Neural cell (in vitro differentiated cells): ENCODE measurements around the gene ABRAXAS1. TPM values are rescaled to one million over a fixed set of nuclear protein-coding genes. Genes with fewer than 3 reads are reported as not detected.

Experiments
- H2AFZ ChIP-seq: fragments of 200-600, 300-800 bp; sonication (generic), shearing (Covaris generic); 2 replicates; pipeline ENCODE4 v1.6.0; 2014; ENCODE audit warnings: low read depth, mild to moderate bottlenecking, antibody characterized with exemption, low read length, moderate library complexity
- H3F3A ChIP-seq: fragments of 200-600 bp; shearing (Covaris generic); 2 replicates; pipeline ENCODE4 v1.6.1; 2016; ENCODE audit warnings: mild to moderate bottlenecking, moderate library complexity, mixed read lengths, antibody characterized with exemption, low read length; ENCODE audit not compliant: insufficient read depth, poor library complexity, severe bottlenecking
- H3K27ac ChIP-seq: fragments of 200-600, 300-800 bp; sonication (generic), shearing (Covaris generic); 2 replicates; pipeline ENCODE4 v1.5.1; 2014; ENCODE audit warnings: mild to moderate bottlenecking, low read length, moderate library complexity
- H3K27me3 ChIP-seq: fragments of 300-800, 200-600 bp; sonication (generic), shearing (Covaris generic); 2 replicates; pipeline ENCODE4 v1.6.0; 2014; ENCODE audit warnings: mild to moderate bottlenecking, low read depth, low read length, moderate library complexity; ENCODE audit not compliant: insufficient read depth
- H3K36me3 ChIP-seq: fragments of 300-800, 200-600 bp; sonication (generic), shearing (Covaris generic); 2 replicates; pipeline ENCODE4 v1.5.1; 2014; ENCODE audit warnings: mild to moderate bottlenecking, antibody characterized with exemption, low read length, moderate library complexity; ENCODE audit not compliant: insufficient read depth
- H3K4me2 ChIP-seq: fragments of 300-800, 200-600 bp; sonication (generic), shearing (Covaris generic); 2 replicates; pipeline ENCODE4 v1.6.0; 2014; ENCODE audit warnings: mild to moderate bottlenecking, low read length
- H3K4me3 ChIP-seq: fragments of 300-800, 200-600 bp; sonication (generic), shearing (Covaris generic); 2 replicates; pipeline ENCODE4 v1.5.1; 2014; ENCODE audit warnings: mild to moderate bottlenecking, low read length, moderate library complexity
- H3K79me2 ChIP-seq: fragments of 200-600 bp; shearing (Covaris generic); replicated peaks from 2 replicates; pipeline ENCODE4 v1.6.0; 2014; ENCODE audit warnings: mild to moderate bottlenecking, low read length, moderate library complexity; ENCODE audit not compliant: insufficient read depth
- H3K9ac ChIP-seq: fragments of 300-800, 200-600 bp; sonication (generic), shearing (Covaris generic); 2 replicates; pipeline ENCODE4 v1.6.1; 2016; ENCODE audit warnings: mild to moderate bottlenecking, low read length, mixed read lengths
- H3K9me2 ChIP-seq: fragments of 200-600 bp; shearing (Covaris generic); 2 replicates; pipeline ENCODE4 v1.6.1; 2016; ENCODE audit warnings: mild to moderate bottlenecking, low read length, mixed read lengths; ENCODE audit not compliant: insufficient read depth
- H3K9me3 ChIP-seq: fragments of 200-600, 300-800 bp; sonication (generic), shearing (Covaris generic); 2 replicates; pipeline ENCODE4 v1.6.1; 2016; ENCODE audit warnings: mild to moderate bottlenecking, mixed run types, low read length, moderate library complexity, mixed read lengths
- H4K20me1 ChIP-seq: fragments of 200-600 bp; shearing (Covaris generic); 2 replicates; pipeline ENCODE4 v1.6.1; 2016; ENCODE audit warnings: mild to moderate bottlenecking, mixed run types; ENCODE audit not compliant: insufficient read depth
- EP300 ChIP-seq: fragments of 450-650 bp; conservative IDR thresholded peaks from 2 replicates; pipeline ENCODE4 v1.6.1; 2014; ENCODE audit warnings: antibody characterized with exemption, mild to moderate bottlenecking, moderate library complexity; ENCODE audit not compliant: poor library complexity, severe bottlenecking
- EZH2 ChIP-seq: fragments of 200-600, 300-800 bp; shearing (Covaris generic), sonication (generic); IDR thresholded peaks from 2 replicates; pipeline ENCODE4 v1.6.1; 2014; ENCODE audit warnings: antibody characterized with exemption, low read length, borderline replicate concordance, mild to moderate bottlenecking; ENCODE audit not compliant: insufficient read depth, poor library complexity, severe bottlenecking
- MXI1 ChIP-seq: fragments of 450-650 bp; conservative IDR thresholded peaks from 2 replicates; pipeline ENCODE4 v1.6.1; 2014; ENCODE audit warnings: antibody characterized with exemption, mild to moderate bottlenecking; ENCODE audit not compliant: poor library complexity, severe bottlenecking
- RAD21 ChIP-seq: fragments of 450-650 bp; conservative IDR thresholded peaks from 2 replicates; pipeline ENCODE4 v1.6.1; 2014; ENCODE audit warnings: antibody characterized with exemption, mild to moderate bottlenecking, moderate library complexity
- SMC3 ChIP-seq: fragments of 450-650 bp; conservative IDR thresholded peaks from 2 replicates; pipeline ENCODE4 v1.6.1; 2014; ENCODE audit warnings: antibody characterized with exemption, mild to moderate bottlenecking, moderate library complexity; ENCODE audit not compliant: poor library complexity
- TAF1 ChIP-seq: IDR thresholded peaks from 2 replicates; pipeline ENCODE4 v1.6.1; 2012; ENCODE audit warnings: low read depth
- polyA plus RNA-seq: library from polyadenylated mRNA; depleted of rRNA; stranded (reverse); fragments of >200 nt; gene quantifications from 2 replicates; pipeline ENCODE4 v1.2.3, GENCODE V29; 2014
- TF ChIP-seq, protein P1 (sequence below): fragments of 450-650 bp; IDR thresholded peaks from 2 replicates; pipeline ENCODE4 v1.5.1; 2014; ENCODE audit warnings: antibody characterized with exemption, mild to moderate bottlenecking, moderate library complexity; ENCODE audit not compliant: poor library complexity, severe bottlenecking
- TF ChIP-seq, protein P2 (sequence below): IDR thresholded peaks from 2 replicates; pipeline ENCODE4 v1.6.1; 2012; ENCODE audit warnings: borderline replicate concordance

Gene ABRAXAS1
- polyA plus RNA-seq, 1 donor from 2014 or later, result 1.1 TPM

GRCh38 chr4:83473423-83473822 is 11.5 kb downstream of the ABRAXAS1 start:
- H4K20me1 ChIP-seq, result no peaks in the 10 kb centered on the region
- H3K4me3 ChIP-seq, result no peak overlapping the region
- H3K79me2 ChIP-seq, result no peaks in the 10 kb centered on the region
- H3K36me3 ChIP-seq, result no peaks in the 10 kb centered on the region
- TF ChIP-seq MXI1, result no peak
- TF ChIP-seq EP300, result no peak
- TF ChIP-seq TAF1, result no peak
- TF ChIP-seq, protein P1, sequence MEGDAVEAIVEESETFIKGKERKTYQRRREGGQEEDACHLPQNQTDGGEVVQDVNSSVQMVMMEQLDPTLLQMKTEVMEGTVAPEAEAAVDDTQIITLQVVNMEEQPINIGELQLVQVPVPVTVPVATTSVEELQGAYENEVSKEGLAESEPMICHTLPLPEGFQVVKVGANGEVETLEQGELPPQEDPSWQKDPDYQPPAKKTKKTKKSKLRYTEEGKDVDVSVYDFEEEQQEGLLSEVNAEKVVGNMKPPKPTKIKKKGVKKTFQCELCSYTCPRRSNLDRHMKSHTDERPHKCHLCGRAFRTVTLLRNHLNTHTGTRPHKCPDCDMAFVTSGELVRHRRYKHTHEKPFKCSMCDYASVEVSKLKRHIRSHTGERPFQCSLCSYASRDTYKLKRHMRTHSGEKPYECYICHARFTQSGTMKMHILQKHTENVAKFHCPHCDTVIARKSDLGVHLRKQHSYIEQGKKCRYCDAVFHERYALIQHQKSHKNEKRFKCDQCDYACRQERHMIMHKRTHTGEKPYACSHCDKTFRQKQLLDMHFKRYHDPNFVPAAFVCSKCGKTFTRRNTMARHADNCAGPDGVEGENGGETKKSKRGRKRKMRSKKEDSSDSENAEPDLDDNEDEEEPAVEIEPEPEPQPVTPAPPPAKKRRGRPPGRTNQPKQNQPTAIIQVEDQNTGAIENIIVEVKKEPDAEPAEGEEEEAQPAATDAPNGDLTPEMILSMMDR, result no peak
- TF ChIP-seq EZH2, result no peak
- TF ChIP-seq, protein P2, sequence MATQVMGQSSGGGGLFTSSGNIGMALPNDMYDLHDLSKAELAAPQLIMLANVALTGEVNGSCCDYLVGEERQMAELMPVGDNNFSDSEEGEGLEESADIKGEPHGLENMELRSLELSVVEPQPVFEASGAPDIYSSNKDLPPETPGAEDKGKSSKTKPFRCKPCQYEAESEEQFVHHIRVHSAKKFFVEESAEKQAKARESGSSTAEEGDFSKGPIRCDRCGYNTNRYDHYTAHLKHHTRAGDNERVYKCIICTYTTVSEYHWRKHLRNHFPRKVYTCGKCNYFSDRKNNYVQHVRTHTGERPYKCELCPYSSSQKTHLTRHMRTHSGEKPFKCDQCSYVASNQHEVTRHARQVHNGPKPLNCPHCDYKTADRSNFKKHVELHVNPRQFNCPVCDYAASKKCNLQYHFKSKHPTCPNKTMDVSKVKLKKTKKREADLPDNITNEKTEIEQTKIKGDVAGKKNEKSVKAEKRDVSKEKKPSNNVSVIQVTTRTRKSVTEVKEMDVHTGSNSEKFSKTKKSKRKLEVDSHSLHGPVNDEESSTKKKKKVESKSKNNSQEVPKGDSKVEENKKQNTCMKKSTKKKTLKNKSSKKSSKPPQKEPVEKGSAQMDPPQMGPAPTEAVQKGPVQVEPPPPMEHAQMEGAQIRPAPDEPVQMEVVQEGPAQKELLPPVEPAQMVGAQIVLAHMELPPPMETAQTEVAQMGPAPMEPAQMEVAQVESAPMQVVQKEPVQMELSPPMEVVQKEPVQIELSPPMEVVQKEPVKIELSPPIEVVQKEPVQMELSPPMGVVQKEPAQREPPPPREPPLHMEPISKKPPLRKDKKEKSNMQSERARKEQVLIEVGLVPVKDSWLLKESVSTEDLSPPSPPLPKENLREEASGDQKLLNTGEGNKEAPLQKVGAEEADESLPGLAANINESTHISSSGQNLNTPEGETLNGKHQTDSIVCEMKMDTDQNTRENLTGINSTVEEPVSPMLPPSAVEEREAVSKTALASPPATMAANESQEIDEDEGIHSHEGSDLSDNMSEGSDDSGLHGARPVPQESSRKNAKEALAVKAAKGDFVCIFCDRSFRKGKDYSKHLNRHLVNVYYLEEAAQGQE, result no peak
- no peak for TF ChIP-seq SMC3
- no peaks in the 10 kb centered on the region for H3K27me3 ChIP-seq
- H3K27ac ChIP-seq, result no peak overlapping the region
- no peaks in the 10 kb centered on the region for H3K9me2 ChIP-seq
- no peak overlapping the region for H3K9ac ChIP-seq
- H3F3A ChIP-seq, result no peaks in the 10 kb centered on the region
- no peak overlapping the region for H2AFZ ChIP-seq
- H3K9me3 ChIP-seq, result no peaks in the 10 kb centered on the region
- H3K4me2 ChIP-seq, result no peak overlapping the region

DNA sequence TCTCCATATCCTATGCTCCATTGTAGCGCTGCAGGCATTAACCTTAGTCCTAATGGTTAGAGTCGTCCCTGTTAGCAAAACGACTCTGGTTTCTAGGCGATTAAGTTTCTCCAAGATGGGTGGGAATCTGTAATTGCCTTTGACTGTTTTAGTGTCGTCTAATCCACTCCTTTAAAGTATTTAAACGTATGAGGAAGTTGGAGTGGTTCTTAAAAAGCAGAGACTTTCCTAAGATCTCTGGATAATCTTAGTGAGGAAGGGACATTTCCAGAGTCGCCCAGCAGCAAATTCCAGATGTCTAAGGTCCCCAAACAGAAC is 28.8 kb downstream of the ABRAXAS1 start:
- H3K9me2 ChIP-seq, result no peaks in the 10 kb centered on the region
- peaks cover 25% of the 10 kb centered on the region for H3K79me2 ChIP-seq
- H3K4me2 ChIP-seq, result peak overlapping the region; percentile 81
- no peaks in the 10 kb centered on the region for H3K36me3 ChIP-seq
- no peaks in the 10 kb centered on the region for H4K20me1 ChIP-seq
- H2AFZ ChIP-seq, result peak overlapping the region; percentile 57
- no peaks in the 10 kb centered on the region for H3F3A ChIP-seq
- H3K4me3 ChIP-seq, result peak overlapping the region; percentile 89
- no peaks in the 10 kb centered on the region for H3K9me3 ChIP-seq
- no peaks in the 10 kb centered on the region for H3K27me3 ChIP-seq
- TF ChIP-seq SMC3 (no peak), RAD21 (no peak), MXI1 (peak; percentile 8), EZH2 (no peak)
- peak overlapping the region; percentile 77 for H3K9ac ChIP-seq
- peak overlapping the region; percentile 75 for H3K27ac ChIP-seq
